Prostate gland (tissue), 2 donors: ENCODE data around the gene HNRNPH2. TPM values are rescaled to one million over a fixed set of nuclear protein-coding genes. Genes with fewer than 3 reads are reported as not detected.

Source experiments
- DNase-seq: peaks from one replicate; pipeline ENCODE4 v3.0.0-alpha.2; 2019; ENCODE audit warnings: low spot score
- H3K27ac ChIP-seq, 2 donors: fragments of 200-600 bp; sonication (generic); 2 replicates each; pipeline ENCODE4 v1.5.1; 2017 to 2019
- H3K27me3 ChIP-seq: fragments of 200-600 bp; sonication (generic); replicated peaks from 2 replicates; pipeline ENCODE4 v1.5.1; 2019; ENCODE audit not compliant: insufficient read depth
- H3K36me3 ChIP-seq, 2 donors: fragments of 200-600 bp; sonication (generic); 1 replicate in 1 of 2; 2 replicates in 1 of 2; pipeline versions ENCODE4 v1.5.1 to v1.8.1; 2017 to 2019
- H3K4me1 ChIP-seq: fragments of 200-600 bp; sonication (generic); replicated peaks from 2 replicates; pipeline ENCODE4 v1.5.1; 2019
- H3K4me3 ChIP-seq, 2 donors: fragments of 200-600 bp; sonication (generic); 2 replicates each; pipeline ENCODE4 v1.5.1; 2017 to 2019
- H3K9me3 ChIP-seq: fragments of 200-600 bp; sonication (generic); 2 replicates; pipeline ENCODE4 v1.5.1; 2017
- CTCF ChIP-seq, 4 experiments: fragments of 200-600 bp in 2 of 4; fragments of 450-650 bp in 2 of 4; sonication (generic) in 2 of 4; IDR thresholded peaks; 1 replicate in 3 of 4; 2 replicates in 1 of 4; pipeline ENCODE4 v1.5.1; 2016 to 2019; ENCODE audit warnings: antibody characterized with exemption in 4 of 4, mild to moderate bottlenecking in 2 of 4, moderate library complexity in 2 of 4
- POLR2A ChIP-seq: fragments of 450-650 bp; IDR thresholded peaks from one replicate; pipeline ENCODE4 v1.6.1; 2016; ENCODE audit warnings: antibody characterized with exemption, mild to moderate bottlenecking
- POLR2AphosphoS5 ChIP-seq: sonication (generic); formaldehyde crosslinking; IDR thresholded peaks from one replicate; pipeline ENCODE4 v1.6.1; 2017; ENCODE audit warnings: antibody characterized with exemption
- WGBS: methylation state at CpG from one replicate; pipeline ENCODE4 v1.1.5; 2018; 5-methylcytosine and 5-hydroxymethylcytosine counted together
- intact Hi-C: fragments of 100-400 bp; cut with DNase I; formaldehyde crosslinking; loops from one replicate; pipeline ENCODE4 v1.14.2; 2022
- total RNA-seq, 2 donors: library from RNA; depleted of rRNA; stranded (reverse); fragments of >200 nt; gene quantifications; one replicate each; pipeline ENCODE4 v1.1.0, GENCODE V29; 2016

HNRNPH2 gene
- total RNA-seq, 2 donors from 2014 or later, result 43.7 to 56.3 TPM

DNA sequence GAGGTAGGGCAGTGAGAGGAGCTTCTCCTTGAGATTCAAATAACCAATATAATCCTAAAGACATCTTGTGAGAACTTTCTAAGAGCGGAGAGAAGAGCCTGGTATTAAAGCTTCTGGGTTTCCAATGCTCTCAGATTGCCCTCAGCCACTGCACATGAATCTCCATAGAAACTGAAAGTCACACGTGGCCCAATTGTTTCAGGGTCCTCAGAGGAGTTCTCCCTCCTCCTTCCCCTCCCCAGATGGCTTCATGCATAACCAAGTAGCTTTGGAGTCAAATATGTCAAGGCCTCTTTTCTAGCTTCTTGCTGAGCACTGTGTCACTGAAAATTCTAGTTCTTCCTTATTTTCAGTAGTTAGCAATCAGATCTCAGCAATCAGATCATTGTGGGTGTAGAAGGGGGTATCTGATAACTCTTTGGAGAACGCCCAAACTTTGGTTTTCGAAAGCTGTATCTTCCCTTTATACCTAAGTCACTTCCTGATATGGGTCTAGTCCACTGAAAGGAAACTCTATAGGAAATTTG, 24.3 kb upstream of the HNRNPH2 start:
- DNase-seq, result no peak
- intact Hi-C loops, result no loop called here
- 62% methylated on average over 4 of the region's 4 CpGs for WGBS
- H3K4me1 ChIP-seq, result no peaks in the 10 kb centered on the region
- H3K4me3 ChIP-seq, result no peak overlapping the region
- H3K27ac ChIP-seq, result no peak overlapping the region
- H3K27me3 ChIP-seq, result no peaks in the 10 kb centered on the region
- no peaks in the 10 kb centered on the region for H3K9me3 ChIP-seq
- no peaks in the 10 kb centered on the region for H3K36me3 ChIP-seq
- TF ChIP-seq CTCF (IDR thresholded peaks at IDR 0.05), result no peak
- no peak for TF ChIP-seq POLR2AphosphoS5
- TF ChIP-seq POLR2A, result no peak

DNA sequence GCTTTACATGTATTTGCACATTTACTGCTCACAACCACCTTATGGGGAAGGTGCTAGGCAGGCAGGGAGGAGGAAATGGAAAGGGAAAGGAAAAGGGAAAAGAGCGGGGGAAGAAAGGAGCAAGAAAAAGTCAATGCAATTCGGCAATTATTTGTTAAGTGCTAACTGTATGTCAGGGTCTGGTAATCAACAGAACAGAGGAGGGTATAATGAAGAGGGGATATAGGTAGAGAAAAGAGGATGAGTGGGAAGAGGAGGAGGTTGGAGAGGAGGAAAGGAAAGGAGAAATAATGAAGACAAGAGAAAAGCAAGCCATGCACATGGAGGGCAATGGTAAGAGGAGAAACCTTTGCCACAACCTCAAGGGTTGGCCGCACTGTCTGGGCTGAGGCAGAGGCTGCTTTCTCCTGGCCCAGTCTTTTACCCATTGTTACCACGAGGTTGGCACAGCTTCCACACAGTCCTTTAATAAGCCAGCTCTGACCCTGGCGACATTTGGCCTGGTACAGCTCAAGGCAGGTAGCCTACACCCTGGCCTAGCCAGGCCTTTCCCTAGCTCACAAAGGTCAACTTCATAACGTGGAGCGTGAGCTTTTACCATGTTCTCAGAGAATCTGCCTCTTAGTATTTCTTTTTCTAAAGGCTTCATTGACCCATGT, 22.9 kb upstream of the HNRNPH2 start:
- Histone ChIP-seq H3K4me3 (no peak overlapping the region), H3K4me1 (no peaks in the 10 kb centered on the region), H3K27me3 (no peaks in the 10 kb centered on the region), H3K9me3 (no peaks in the 10 kb centered on the region), H3K27ac (no peak overlapping the region), H3K36me3 (no peaks in the 10 kb centered on the region)
- 89% methylated on average over 7 of the region's 7 CpGs for WGBS
- DNase-seq, result no peak
- intact Hi-C loops, result no loop called here
- TF ChIP-seq POLR2AphosphoS5, result no peak
- TF ChIP-seq CTCF (IDR thresholded peaks at IDR 0.05), result no peak
- no peak for TF ChIP-seq POLR2A

DNA sequence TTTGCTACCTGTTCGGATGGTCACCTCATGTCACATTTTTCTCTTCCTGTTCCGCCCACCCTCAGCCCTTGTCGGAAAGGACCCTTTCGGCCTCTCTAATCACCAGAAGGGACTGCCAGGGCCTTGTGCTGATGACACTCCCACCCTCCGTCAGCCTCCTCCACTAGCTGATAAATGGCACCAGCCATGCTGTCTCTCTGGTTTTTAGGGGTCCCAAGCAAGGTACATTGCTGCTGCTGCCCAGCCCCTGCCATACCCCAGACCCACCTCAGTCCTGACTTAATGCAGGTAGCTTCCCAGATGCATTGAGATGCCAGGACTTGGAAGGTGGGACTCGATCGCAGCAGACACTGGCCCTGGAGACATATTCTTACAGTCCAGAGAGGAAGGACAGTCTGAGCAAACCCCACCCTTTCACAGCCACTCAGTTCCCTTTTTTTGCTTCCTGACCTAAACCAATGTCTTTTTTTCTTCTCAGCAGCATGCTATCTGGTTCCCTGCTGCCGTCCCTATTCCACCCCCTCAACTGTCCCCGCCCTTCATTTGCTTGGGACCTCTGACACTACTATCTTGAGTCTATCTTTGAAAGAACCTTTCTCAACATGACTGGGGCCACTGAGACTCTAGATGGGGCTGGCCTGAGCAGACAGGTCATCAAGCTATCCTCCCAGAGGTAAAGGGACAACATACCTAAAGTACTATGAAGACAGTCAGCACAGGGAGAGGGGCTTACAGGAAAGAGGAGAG, 22.1 kb upstream of the HNRNPH2 start, which contains the start of gene BTK:
Gene BTK (minus strand): TSS at position 397 of the 747 bp plus-strand sequence. CDS start 10,907 bp downstream, outside the sequence.
- Histone ChIP-seq H3K27ac (no peak within 1 kb of the TSS), H3K4me3 (no peak within 1 kb of the TSS), H3K36me3 (no peaks in the 10 kb centered on the region), H3K27me3 (no peaks in the 10 kb centered on the region), H3K9me3 (no peaks in the 10 kb centered on the region), H3K4me1 (no peaks in the 10 kb centered on the region)
- intact Hi-C loops, result no loop called here
- WGBS, result 83% methylated on average over 7 of the region's 9 CpGs
- no peak for TF ChIP-seq POLR2AphosphoS5
- DNase-seq, result no peak

- Histone ChIP-seq H3K4me3 (no peak overlapping the region), H3K27me3 (no peaks in the 10 kb centered on the region), H3K36me3 (no peaks in the 10 kb centered on the region), H3K27ac (no peak overlapping the region), H3K9me3 (no peaks in the 10 kb centered on the region), H3K4me1 (no peaks in the 10 kb centered on the region)
- TF ChIP-seq POLR2AphosphoS5 (no peak), CTCF (IDR thresholded peaks at IDR 0.05) (no peak), POLR2A (no peak)
- WGBS, result 73% methylated on average over 6 of the region's 6 CpGs
- DNase-seq, result no peak
- intact Hi-C loops, result no loop called here
These were observed 21.5 kb upstream of the HNRNPH2 start for GRCh38 chrX:101386542-101386885.

DNA sequence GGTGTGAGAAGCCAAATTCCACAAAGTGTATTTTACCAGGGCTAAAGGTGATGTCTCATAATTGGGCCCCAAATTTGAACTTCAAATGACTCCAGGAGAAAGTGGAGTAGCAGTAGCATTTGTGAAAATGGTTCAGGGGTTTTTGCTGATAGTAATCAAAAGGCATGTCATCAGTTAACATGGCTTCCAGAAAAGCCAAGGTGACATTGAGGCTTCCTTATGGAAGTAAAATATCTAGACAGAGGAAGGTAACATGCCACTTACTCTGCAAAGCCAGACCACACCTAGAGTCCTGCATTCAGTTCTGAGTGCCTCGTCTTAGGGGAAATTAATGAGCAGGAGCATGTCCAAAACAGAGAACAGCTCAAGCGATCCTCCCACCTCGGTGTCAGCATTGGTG, 19.4 kb upstream of the HNRNPH2 start:
- no peaks in the 10 kb centered on the region for H3K36me3 ChIP-seq
- H3K4me3 ChIP-seq, result no peak overlapping the region
- no peak for DNase-seq
- no peaks in the 10 kb centered on the region for H3K27me3 ChIP-seq
- TF ChIP-seq POLR2A, result no peak
- no peak for TF ChIP-seq CTCF (IDR thresholded peaks at IDR 0.05)
- no peak for TF ChIP-seq POLR2AphosphoS5
- whole genome bisulfite sequencing, result 82% methylated on average over 2 of the region's 3 CpGs
- no peaks in the 10 kb centered on the region for H3K4me1 ChIP-seq
- no peak overlapping the region for H3K27ac ChIP-seq
- no peaks in the 10 kb centered on the region for H3K9me3 ChIP-seq
- intact Hi-C loops, result no loop called here
